Large intestine (tissue), 3 donors: ENCODE measurements around the gene TAS1R3. TPM values are rescaled to one million over a fixed set of nuclear protein-coding genes. Genes with fewer than 3 reads are reported as not detected.

Experiments used
- DNase-seq, 2 donors: peaks; one replicate each; pipeline versions ENCODE4 v3.0.0 to v3.0.0-alpha.2; 2013
- H3K27ac ChIP-seq: one replicate; pipeline ENCODE4 v1.5.1; 2013; ENCODE audit warnings: low read length
- H3K27me3 ChIP-seq: 2 replicates; pipeline ENCODE4 v1.6.1; 2013; ENCODE audit warnings: low read length; ENCODE audit not compliant: control insufficient read depth, insufficient read depth
- H3K36me3 ChIP-seq: 2 replicates; pipeline ENCODE4 v1.6.1; 2013; ENCODE audit warnings: low read length; ENCODE audit not compliant: control insufficient read depth, insufficient read depth
- H3K4me1 ChIP-seq: one replicate; pipeline ENCODE4 v1.6.1; 2013; ENCODE audit warnings: low read length; ENCODE audit not compliant: control insufficient read depth, insufficient read depth
- H3K4me3 ChIP-seq: one replicate; pipeline ENCODE4 v1.5.1; 2013; ENCODE audit warnings: low read length
- H3K9me3 ChIP-seq: one replicate; pipeline ENCODE4 v1.6.1; 2013; ENCODE audit warnings: mild to moderate bottlenecking, low read depth, low read length, moderate library complexity; ENCODE audit not compliant: control insufficient read depth
- WGBS: methylation state at CpG from one replicate; pipeline ENCODE4 v1.1.5; 2013; ENCODE audit warnings: low lambda C conversion rate; ENCODE audit not compliant: insufficient coverage; 5-methylcytosine and 5-hydroxymethylcytosine counted together
- polyA plus RNA-seq: library from polyadenylated mRNA; unstranded; fragments of 120-200 nt; gene quantifications from one replicate; pipeline ENCODE4 v1.2.1, GENCODE V29; 2013

Gene TAS1R3
- polyA plus RNA-seq, 1 donor: 0.69 TPM

DNA sequence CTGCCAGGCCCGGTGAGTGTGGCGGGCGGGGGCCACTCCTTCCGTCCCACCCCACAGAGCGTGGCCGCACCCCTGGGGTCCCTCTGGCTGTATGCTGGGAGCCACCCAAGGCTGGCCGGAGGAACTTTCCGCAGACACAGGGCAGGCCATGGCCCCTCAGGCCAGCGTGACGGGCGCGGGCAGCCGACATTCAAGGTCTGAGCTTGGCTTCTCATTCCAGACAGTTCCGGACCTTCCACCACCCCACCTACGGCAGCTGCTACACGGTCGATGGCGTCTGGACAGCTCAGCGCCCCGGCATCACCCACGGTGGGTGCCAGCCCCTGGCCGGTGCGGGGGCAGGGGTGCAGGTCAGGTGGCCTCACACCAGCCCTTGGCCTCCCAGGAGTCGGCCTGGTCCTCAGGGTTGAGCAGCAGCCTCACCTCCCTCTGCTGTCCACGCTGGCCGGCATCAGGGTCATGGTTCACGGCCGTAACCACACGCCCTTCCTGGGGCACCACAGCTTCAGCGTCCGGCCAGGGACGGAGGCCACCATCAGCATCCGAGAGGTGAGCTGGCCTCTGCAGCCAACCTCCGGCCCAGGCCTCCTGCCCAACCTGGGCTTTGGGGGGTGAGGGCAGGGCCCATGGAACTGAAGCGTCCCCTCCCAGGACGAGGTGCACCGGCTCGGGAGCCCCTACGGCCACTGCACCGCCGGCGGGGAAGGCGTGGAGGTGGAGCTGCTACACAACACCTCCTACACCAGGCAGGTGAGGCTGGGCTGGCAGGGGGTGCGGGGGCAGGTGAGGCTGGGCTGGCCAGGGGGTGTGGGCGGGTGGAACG lies 43.6 kb upstream of the TAS1R3 start:
- Histone ChIP-seq H3K27me3 (peaks cover 22% of the 10 kb centered on the region), H3K36me3 (peaks cover 1% of the 10 kb centered on the region), H3K4me1 (peaks cover 13% of the 10 kb centered on the region), H3K4me3 (no peak overlapping the region), H3K27ac (no peak overlapping the region), H3K9me3 (peaks cover 3% of the 10 kb centered on the region)
- no CpG with 5 or more reads among the region's 46 CpGs for WGBS
- DNase-seq: no peak

GRCh38 chr1:1290238-1290731 lies 40.8 kb upstream of the TAS1R3 start:
- H3K36me3 ChIP-seq: peaks cover 10% of the 10 kb centered on the region
- H3K27ac ChIP-seq: no peak overlapping the region
- WGBS: no CpG with 5 or more reads among the region's 15 CpGs
- peaks cover 22% of the 10 kb centered on the region for H3K27me3 ChIP-seq
- peaks cover 13% of the 10 kb centered on the region for H3K4me1 ChIP-seq
- H3K9me3 ChIP-seq: peaks cover 6% of the 10 kb centered on the region
- DNase-seq: peak; percentile 36 to 37
- H3K4me3 ChIP-seq: no peak overlapping the region

GRCh38 chr1:1291023-1291528 lies 40.0 kb upstream of the TAS1R3 start:
- Histone ChIP-seq H3K9me3 (peaks cover 4% of the 10 kb centered on the region), H3K27me3 (peaks cover 15% of the 10 kb centered on the region), H3K27ac (no peak overlapping the region), H3K4me1 (peaks cover 13% of the 10 kb centered on the region), H3K4me3 (no peak overlapping the region), H3K36me3 (peaks cover 18% of the 10 kb centered on the region)
- WGBS: no CpG with 5 or more reads among the region's 28 CpGs
- peak; percentile 32 to 38 for DNase-seq

- H3K36me3 ChIP-seq: peaks cover 24% of the 10 kb centered on the region
- peaks cover 8% of the 10 kb centered on the region for H3K27me3 ChIP-seq
- DNase-seq: peak; percentile 67 to 69
- no peak overlapping the region for H3K27ac ChIP-seq
- no peak overlapping the region for H3K4me3 ChIP-seq
- H3K9me3 ChIP-seq: peaks cover 8% of the 10 kb centered on the region
- WGBS: no CpG with 5 or more reads among the region's 45 CpGs
- peaks cover 13% of the 10 kb centered on the region for H3K4me1 ChIP-seq
Measured at GRCh38 chr1:1291548-1292441, 39.3 kb upstream of the TAS1R3 start.

- Histone ChIP-seq H3K4me3 (no peak overlapping the region), H3K9me3 (peaks cover 9% of the 10 kb centered on the region), H3K36me3 (peaks cover 25% of the 10 kb centered on the region), H3K27ac (no peak overlapping the region), H3K27me3 (peaks cover 4% of the 10 kb centered on the region), H3K4me1 (peaks cover 13% of the 10 kb centered on the region)
- 60% methylated on average over 1 of the region's 9 CpGs for WGBS
- DNase-seq: no peak
Measured at GRCh38 chr1:1292442-1292779, 38.7 kb upstream of the TAS1R3 start.

- no peak overlapping the region for H3K27ac ChIP-seq
- peaks cover 13% of the 10 kb centered on the region for H3K4me1 ChIP-seq
- H3K9me3 ChIP-seq: peaks cover 9% of the 10 kb centered on the region
- WGBS: no CpG with 5 or more reads among the region's 18 CpGs
- no peaks in the 10 kb centered on the region for H3K27me3 ChIP-seq
- H3K36me3 ChIP-seq: peaks cover 28% of the 10 kb centered on the region
- DNase-seq: no peak
- no peak overlapping the region for H3K4me3 ChIP-seq
Measured at GRCh38 chr1:1292851-1293250, 38.2 kb upstream of the TAS1R3 start.

DNA sequence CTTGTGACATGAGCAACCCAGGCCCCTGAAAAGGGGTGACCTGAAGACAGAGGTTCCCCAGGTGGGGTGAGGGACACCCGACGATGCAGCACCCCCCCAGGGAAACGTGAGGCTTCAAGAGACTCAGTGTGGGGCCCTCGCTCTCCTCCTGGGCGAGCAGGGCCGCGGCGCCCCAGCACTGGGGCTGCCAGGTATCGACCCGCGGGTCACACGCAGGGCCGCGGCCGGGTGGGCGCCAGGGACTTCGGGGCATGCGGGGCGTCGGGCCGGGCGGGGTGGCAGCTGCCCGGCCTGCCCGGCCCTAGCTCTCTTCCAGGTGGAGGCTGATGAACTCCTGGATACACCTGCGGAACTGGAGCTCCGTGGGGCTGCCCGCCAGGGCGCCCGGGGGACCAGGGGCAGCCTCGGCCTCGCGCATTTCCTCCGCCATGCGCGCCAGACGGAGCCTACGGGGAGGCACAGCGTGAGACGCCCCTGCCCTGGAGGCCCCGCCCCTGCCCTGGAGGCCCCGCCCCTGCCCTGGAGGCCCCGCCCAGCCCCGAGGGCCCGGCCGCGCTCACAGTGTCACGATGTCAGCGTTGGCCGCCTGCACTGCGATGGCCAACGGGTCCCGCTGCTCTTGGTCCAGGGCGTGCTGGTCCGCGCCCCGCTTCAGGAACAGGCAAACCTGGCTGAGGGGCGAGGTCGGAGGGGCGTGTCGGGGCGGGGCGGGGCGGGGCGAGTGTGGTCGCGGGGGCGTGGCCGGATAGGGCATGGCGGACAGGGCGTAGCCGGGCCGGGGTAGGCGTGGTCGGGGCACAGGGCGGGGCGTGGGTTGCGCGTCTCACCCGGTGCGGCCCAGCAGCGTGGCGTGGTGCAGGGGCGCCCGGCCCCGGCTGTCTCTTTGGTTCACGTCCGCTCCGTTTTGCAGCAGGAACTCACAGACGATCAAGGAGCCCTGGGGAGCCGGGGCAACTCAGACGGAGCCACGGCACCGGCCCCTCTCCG lies 37.5 kb upstream of the TAS1R3 start:
- no peak for DNase-seq

DNA sequence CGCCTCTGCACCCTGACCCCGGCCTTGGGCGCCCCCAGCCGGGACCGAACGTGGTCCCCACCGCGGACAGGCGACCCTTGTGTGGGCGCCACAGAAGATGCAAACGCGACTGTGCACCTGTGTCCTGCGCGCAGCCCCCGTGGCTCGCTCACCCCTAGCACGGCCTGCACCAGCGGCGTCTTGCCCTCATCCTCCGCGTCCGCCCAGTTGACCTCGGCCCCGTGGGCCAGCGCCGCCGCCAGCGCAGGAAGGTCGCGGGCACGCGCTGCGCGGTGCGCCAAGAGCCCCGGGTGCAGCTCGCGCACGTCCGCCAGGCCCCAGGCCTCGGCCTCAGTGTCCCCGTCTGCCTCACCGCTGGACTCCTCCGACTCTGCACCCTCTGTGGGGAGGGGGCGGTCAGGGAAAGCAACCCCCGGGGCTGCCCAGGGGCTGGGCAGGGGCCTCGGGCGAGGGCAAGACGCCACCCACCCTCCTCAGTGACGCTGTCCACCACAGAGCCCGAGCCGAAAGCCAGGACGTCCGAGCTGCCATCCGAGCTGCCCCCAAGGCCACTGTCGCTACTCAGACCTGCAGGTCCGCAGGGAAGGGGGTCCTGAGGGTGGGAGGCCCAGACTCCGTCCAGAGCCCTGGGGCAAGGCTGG lies 36.7 kb upstream of the TAS1R3 start:
- Histone ChIP-seq H3K9me3 (peaks cover 9% of the 10 kb centered on the region), H3K36me3 (peaks cover 31% of the 10 kb centered on the region), H3K4me1 (peaks cover 13% of the 10 kb centered on the region), H3K27me3 (no peaks in the 10 kb centered on the region), H3K27ac (no peak overlapping the region), H3K4me3 (no peak overlapping the region)
- WGBS: no CpG with 5 or more reads among the region's 58 CpGs
- no peak for DNase-seq

More for the DNA sequence above, 37.5 kb upstream of the TAS1R3 start:
- Histone ChIP-seq H3K36me3 (peaks cover 31% of the 10 kb centered on the region), H3K4me3 (no peak overlapping the region), H3K27ac (no peak overlapping the region), H3K9me3 (peaks cover 9% of the 10 kb centered on the region), H3K4me1 (peaks cover 13% of the 10 kb centered on the region), H3K27me3 (no peaks in the 10 kb centered on the region)
- WGBS: no CpG with 5 or more reads among the region's 94 CpGs

- Histone ChIP-seq H3K27ac (no peak overlapping the region), H3K4me1 (peaks cover 11% of the 10 kb centered on the region), H3K4me3 (no peak overlapping the region), H3K9me3 (peaks cover 9% of the 10 kb centered on the region), H3K27me3 (no peaks in the 10 kb centered on the region), H3K36me3 (peaks cover 35% of the 10 kb centered on the region)
- no peak for DNase-seq
- no CpG with 5 or more reads among the region's 35 CpGs for WGBS
Measured at GRCh38 chr1:1295154-1295923, 35.7 kb upstream of the TAS1R3 start.
